HAP-1 (cell line): ENCODE measurements around the gene C16orf86.
A peak's percentile ranks its signal among the peaks of the same experiment; 100 is the strongest.
"Not testable (repeated sequence)": the region's sequence is repeated elsewhere in the genome, so short reads cannot be mapped to it uniquely, and the experiment has no call there.

ENCODE experiments used
- DNase-seq, 2 experiments: peaks; one replicate each; pipeline ENCODE4 v3.0.0-alpha.2; 2016 to 2020; ENCODE audit warnings: low spot score in 2 of 2
- H3K27me3 ChIP-seq: fragments of 250-450 bp; sonication (Bioruptor Pico); 2 replicates; pipeline ENCODE4 v1.5.1; 2020; ENCODE audit warnings: low read depth, mild to moderate bottlenecking, moderate library complexity
- H3K36me3 ChIP-seq: fragments of 250-450 bp; sonication (Bioruptor Pico); replicated peaks from 2 replicates; pipeline ENCODE4 v1.5.1; 2020; ENCODE audit warnings: mild to moderate bottlenecking
- H3K4me1 ChIP-seq: fragments of 250-450 bp; sonication (Bioruptor Pico); 2 replicates; pipeline ENCODE4 v1.5.1; 2020; ENCODE audit warnings: mild to moderate bottlenecking
- H3K4me3 ChIP-seq: fragments of 250-450 bp; sonication (Bioruptor Pico); 2 replicates; pipeline ENCODE4 v1.5.1; 2020; ENCODE audit warnings: mild to moderate bottlenecking, moderate library complexity
- H3K9me3 ChIP-seq: fragments of 250-450 bp; sonication (Bioruptor Pico); 2 replicates; pipeline ENCODE4 v1.5.1; 2020; ENCODE audit warnings: mild to moderate bottlenecking, moderate library complexity
- in situ Hi-C: fragments of 300-500 bp; cut with MboI; formaldehyde crosslinking; loops from 3 replicates; pipeline ENCODE4 v1.14.3; 2020; ENCODE audit warnings: low sequenced_read_pairs, inconsistent platforms, mixed read lengths

The C16orf86 gene

GRCh38 chr16:67677712-67678111, 11.1 kb downstream of the C16orf86 start:
- in situ Hi-C loops: loop anchor here (10.0 kb wide), 1 partner anchor 367 kb away; no protein-coding TSS in a partner anchor
- no peaks in the 10 kb centered on the region for H3K9me3 ChIP-seq
- no peaks in the 10 kb centered on the region for H3K4me1 ChIP-seq
- no peak overlapping the region for H3K4me3 ChIP-seq
- H3K36me3 ChIP-seq: no peaks in the 10 kb centered on the region; the same call in none of the 2 replicates
- H3K27me3 ChIP-seq: no peaks in the 10 kb centered on the region
- DNase-seq: no peak

GRCh38 chr16:67678354-67679023, 11.9 kb downstream of the C16orf86 start:
- Histone ChIP-seq H3K36me3 (no peaks in the 10 kb centered on the region; the same call in none of the 2 replicates), H3K4me3 (no peak overlapping the region), H3K4me1 (no peaks in the 10 kb centered on the region), H3K9me3 (no peaks in the 10 kb centered on the region), H3K27me3 (no peaks in the 10 kb centered on the region)
- in situ Hi-C loops: loop anchor here (10.0 kb wide), 1 partner anchor 366 kb away; no protein-coding TSS in a partner anchor
- peak; percentile 44 to 54 for DNase-seq

GRCh38 chr16:67679935-67680897, 13.6 kb downstream of the C16orf86 start:
- H3K36me3 ChIP-seq: peaks cover 4% of the 10 kb centered on the region
- no peak for DNase-seq
- in situ Hi-C loops: loop anchor here (10.0 kb wide), 1 partner anchor 365 kb away; no protein-coding TSS in a partner anchor
- no peaks in the 10 kb centered on the region for H3K9me3 ChIP-seq
- no peaks in the 10 kb centered on the region for H3K27me3 ChIP-seq
- no peak overlapping the region for H3K4me3 ChIP-seq
- H3K4me1 ChIP-seq: no peaks in the 10 kb centered on the region

- H3K36me3 ChIP-seq: peaks cover 4% of the 10 kb centered on the region
- no peak overlapping the region for H3K4me3 ChIP-seq
- H3K4me1 ChIP-seq: no peaks in the 10 kb centered on the region
- H3K9me3 ChIP-seq: no peaks in the 10 kb centered on the region
- no peak for DNase-seq
- H3K27me3 ChIP-seq: no peaks in the 10 kb centered on the region
- in situ Hi-C loops: no loop called here
These were observed 17.2 kb downstream of the C16orf86 start for GRCh38 chr16:67683767-67684166.

GRCh38 chr16:67685388-67686112, 18.9 kb downstream of the C16orf86 start:
- H3K9me3 ChIP-seq: no peaks in the 10 kb centered on the region
- no peak for DNase-seq
- H3K36me3 ChIP-seq: peaks cover 4% of the 10 kb centered on the region
- in situ Hi-C loops: no loop called here
- no peak overlapping the region for H3K4me3 ChIP-seq
- no peaks in the 10 kb centered on the region for H3K4me1 ChIP-seq
- H3K27me3 ChIP-seq: no peaks in the 10 kb centered on the region

GRCh38 chr16:67693517-67694285, 27.1 kb downstream of the C16orf86 start:
- not testable (repeated sequence) for H3K9me3 ChIP-seq

GRCh38 chr16:67694611-67695010, 28.0 kb downstream of the C16orf86 start:
- Histone ChIP-seq H3K27me3 (no peaks in the 10 kb centered on the region), H3K9me3 (no peaks in the 10 kb centered on the region; the same call in 1 of the 2 replicates), H3K4me1 (no peaks in the 10 kb centered on the region), H3K36me3 (no peaks in the 10 kb centered on the region; the same call in none of the 2 replicates), H3K4me3 (no peak overlapping the region)
- no peak for DNase-seq
- in situ Hi-C loops: no loop called here

More at GRCh38 chr16:67693517-67694285, 27.1 kb downstream of the C16orf86 start:
- DNase-seq, H3K36me3 ChIP-seq, H3K4me3 ChIP-seq, in situ Hi-C loops, H3K27me3 ChIP-seq, H3K4me1 ChIP-seq: not testable (repeated sequence)

- DNase-seq: no peak
These were observed 31.0 kb downstream of the C16orf86 start for GRCh38 chr16:67697422-67698185.

GRCh38 chr16:67699265-67699664, 32.7 kb downstream of the C16orf86 start:
- H3K9me3 ChIP-seq: no peaks in the 10 kb centered on the region; the same call in 1 of the 2 replicates
- in situ Hi-C loops: no loop called here
- no peak overlapping the region for H3K4me3 ChIP-seq
- H3K36me3 ChIP-seq: no peaks in the 10 kb centered on the region; the same call in 1 of the 2 replicates
- H3K4me1 ChIP-seq: no peaks in the 10 kb centered on the region
- no peaks in the 10 kb centered on the region for H3K27me3 ChIP-seq
- no peak for DNase-seq

More at GRCh38 chr16:67697422-67698185, 31.0 kb downstream of the C16orf86 start:
- H3K9me3 ChIP-seq: no peaks in the 10 kb centered on the region; the same call in 1 of the 2 replicates
- no peaks in the 10 kb centered on the region for H3K4me1 ChIP-seq
- no peaks in the 10 kb centered on the region for H3K27me3 ChIP-seq
- H3K4me3 ChIP-seq: no peak overlapping the region
- in situ Hi-C loops: no loop called here
- H3K36me3 ChIP-seq: no peaks in the 10 kb centered on the region; the same call in 1 of the 2 replicates

- Histone ChIP-seq H3K4me1 (no peaks in the 10 kb centered on the region), H3K27me3 (no peaks in the 10 kb centered on the region), H3K9me3 (no peaks in the 10 kb centered on the region; the same call in 1 of the 2 replicates), H3K4me3 (no peak overlapping the region), H3K36me3 (no peaks in the 10 kb centered on the region; the same call in 1 of the 2 replicates)
- in situ Hi-C loops: no loop called here
- no peak for DNase-seq
These were observed 34.8 kb downstream of the C16orf86 start for GRCh38 chr16:67701420-67701819.

- Histone ChIP-seq H3K9me3 (no peaks in the 10 kb centered on the region; the same call in 1 of the 2 replicates), H3K4me1 (no peaks in the 10 kb centered on the region), H3K4me3 (no peak overlapping the region), H3K27me3 (no peaks in the 10 kb centered on the region), H3K36me3 (no peaks in the 10 kb centered on the region; the same call in 1 of the 2 replicates)
- in situ Hi-C loops: no loop called here
- no peak for DNase-seq
These were observed 35.5 kb downstream of the C16orf86 start for GRCh38 chr16:67702130-67702529.

GRCh38 chr16:67703626-67704025, 37.0 kb downstream of the C16orf86 start:
- Histone ChIP-seq H3K36me3 (no peaks in the 10 kb centered on the region; the same call in 1 of the 2 replicates), H3K4me1 (peaks cover 1% of the 10 kb centered on the region; the same call in 1 of the 2 replicates), H3K9me3 (no peaks in the 10 kb centered on the region; the same call in 1 of the 2 replicates), H3K27me3 (no peaks in the 10 kb centered on the region), H3K4me3 (no peak overlapping the region)
- no peak for DNase-seq
- in situ Hi-C loops: no loop called here
